GM21528 (cell line): ENCODE data around the gene PARP9.
A peak's percentile ranks its signal among the peaks of the same experiment; 100 is the strongest.
"Not testable (repeated sequence)": the region's sequence is repeated elsewhere in the genome, so short reads cannot be mapped to it uniquely, and the experiment has no call there.

ENCODE experiments used
- ATAC-seq: cut with Tn5 transposase; IDR thresholded peaks from one replicate; pipeline ENCODE4 v1.9.1; 2021; ENCODE audit warnings: mild to moderate bottlenecking, moderate library complexity; ENCODE audit not compliant: unreplicated experiment, low FRiP score

PARP9 gene

DNA sequence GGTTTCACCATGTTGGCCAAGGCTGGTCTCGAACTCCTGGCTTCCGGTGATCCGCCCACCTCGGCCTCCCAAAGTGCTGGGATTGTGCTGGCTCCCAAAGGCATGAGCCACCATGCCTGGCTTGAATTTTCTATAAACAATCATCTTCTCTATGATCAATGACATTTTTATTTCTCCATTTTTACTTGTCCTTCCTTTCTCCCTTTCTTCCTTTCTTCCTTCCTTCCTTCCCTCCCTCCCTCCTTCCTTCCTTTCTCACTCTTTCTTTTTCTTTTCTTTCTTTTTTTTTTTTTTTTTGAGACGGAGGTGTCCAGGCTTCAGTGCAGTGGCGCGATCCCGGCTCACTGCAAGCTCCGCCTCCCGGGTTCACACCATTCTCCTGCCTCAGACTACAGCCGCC lies 40.8 kb downstream of the PARP9 start:
- no peak for ATAC-seq

DNA sequence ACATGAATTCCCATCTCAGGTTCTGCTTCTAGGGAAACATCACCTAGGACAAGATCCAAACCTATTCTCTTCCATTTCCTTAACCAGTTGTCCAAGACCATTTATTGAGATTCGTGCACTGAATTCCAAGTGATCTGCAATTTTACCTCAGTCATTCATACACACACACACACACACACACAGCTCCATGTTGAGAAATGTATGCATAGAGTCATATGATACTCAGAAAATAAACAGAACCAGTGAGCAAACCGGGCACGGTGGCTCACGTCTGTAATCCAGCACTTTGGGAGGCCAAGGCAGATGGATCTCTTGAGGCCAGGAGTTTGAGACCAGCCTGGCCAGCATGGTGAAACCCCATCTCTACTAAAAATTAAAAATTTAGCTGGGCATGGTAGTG lies 43.2 kb downstream of the PARP9 start:
- no peak for ATAC-seq

DNA sequence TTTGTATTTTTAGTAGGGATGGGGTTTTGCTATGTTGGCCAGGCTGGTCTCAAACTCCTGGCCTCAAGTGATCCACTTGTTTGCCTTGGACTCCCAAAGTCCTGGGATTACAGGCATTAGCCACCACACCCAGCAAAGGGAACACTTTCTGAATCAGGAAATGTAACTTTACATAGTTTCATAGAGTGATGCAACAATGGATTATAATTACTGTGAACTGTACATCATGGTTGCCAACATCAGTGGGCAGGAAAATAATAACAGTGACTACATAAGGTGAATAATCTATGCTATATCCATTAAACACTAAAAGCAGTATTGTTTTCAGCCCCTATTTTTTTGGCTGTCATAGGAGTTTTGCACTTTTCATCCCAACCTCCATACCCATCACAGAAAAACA lies 44.4 kb downstream of the PARP9 start:
- no peak for ATAC-seq

DNA sequence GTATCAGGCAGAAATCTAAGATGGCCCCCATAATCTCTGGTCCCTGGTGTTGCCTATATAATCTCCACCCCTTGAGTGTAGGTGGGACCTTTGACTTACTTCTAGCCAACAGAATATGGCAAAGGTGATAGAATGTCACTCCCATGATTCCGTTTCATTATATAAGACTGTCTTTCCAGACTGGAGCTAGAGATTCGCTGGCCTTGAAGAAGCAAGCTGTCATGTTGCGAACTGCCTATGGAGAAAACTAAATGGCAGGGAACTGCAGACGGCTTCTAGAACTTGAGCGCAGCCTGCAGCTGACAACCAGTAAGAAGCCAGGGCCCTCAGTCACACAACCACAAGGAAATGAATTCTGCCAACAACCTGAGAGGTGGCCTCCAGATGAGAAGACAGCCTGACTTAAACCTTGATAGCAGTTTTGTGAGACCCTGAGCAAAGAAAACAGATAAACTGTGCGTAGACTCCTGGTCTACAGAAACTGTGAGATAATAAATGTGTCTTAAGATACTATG lies 47.2 kb downstream of the PARP9 start:
- ATAC-seq: no peak

DNA sequence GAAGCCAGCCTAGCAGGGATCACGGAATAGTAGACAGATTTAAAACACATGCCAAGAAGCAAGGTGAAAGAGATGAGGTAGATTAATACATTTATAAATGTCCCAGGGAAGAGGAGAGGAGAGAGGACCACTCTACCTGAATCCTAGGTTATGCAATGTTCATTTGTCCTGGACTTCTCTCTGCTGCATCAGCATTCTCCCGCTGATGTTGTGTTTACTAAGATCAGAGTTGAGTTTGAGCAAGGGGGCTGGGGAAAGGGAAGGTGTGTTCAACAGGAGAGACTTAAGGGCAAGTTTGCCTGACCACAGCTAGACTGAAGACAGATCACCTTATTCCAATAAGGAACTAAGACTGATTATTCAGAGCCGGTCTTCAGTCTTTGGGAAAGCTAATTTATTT lies 48.2 kb downstream of the PARP9 start:
- ATAC-seq: no peak

DNA sequence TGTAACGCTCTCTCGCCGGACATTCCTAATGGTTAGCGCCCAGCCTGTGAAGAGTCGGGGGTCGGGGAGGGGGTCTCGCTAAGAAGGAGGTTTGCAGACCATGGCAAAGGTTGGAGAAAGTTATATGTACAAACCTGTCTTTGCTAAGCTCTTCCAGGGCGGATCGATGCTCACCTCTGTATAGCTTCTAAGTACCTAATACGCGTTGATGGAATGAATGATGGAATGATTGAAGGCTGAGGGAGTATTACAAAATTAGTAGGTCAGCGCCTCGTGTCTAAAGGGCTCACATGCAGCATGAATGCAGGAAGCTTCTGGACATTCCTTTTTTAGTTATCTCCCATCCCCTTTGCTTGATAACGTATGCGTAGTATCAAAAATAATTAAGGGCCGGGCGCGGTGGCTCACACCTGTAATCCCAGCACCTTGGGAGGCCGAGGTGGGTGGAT lies 49.1 kb downstream of the PARP9 start:
- no peak for ATAC-seq

DNA sequence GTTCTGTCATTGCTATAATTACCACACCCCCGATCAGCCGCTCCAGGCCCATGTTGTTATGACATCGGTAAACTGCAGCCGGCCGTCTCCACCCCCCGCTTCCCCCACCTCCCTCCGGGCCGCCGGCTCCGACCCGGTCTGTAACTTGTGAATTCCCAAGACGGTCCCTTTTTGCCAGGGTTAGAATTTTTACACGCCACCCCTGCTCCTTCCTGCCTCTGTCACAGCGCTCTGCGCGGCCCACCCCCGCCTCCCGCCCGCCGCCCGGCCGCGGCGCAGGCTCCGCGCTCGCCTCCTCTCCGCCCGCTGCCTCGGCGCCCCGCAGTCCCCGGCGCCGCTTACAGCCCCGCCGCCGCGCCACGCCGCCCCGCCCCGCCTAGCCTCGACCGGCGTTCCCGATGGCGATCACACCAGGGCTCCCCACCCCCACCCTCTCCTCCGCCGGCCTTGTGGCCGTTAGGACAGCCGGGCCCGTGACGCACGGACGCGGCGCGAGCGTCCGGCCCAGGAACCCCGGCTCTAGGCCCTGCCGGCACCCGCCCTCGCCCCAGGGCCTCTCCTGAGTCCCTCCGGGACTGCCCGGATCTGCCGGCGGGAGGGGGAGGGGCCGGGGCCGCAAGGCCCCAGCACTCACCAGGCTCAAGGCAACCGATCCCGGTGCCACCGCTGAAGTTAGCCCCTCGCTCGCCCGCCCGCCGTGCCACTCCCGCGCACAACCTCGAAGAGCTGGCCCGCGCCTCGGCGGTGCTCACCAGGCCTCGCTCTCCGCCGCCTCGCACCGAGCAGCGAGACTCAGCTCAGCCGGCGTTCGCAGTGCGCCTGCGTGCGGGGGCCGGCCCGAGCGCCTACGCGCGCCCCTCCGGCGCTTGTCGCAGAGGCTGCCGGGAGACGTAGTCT lies 49.7 kb downstream of the PARP9 start, which contains the start of gene KPNA1:
KPNA1 (minus strand) TSS at position 817 of the 897 bp plus-strand sequence. CDS start 18,374 bp downstream, outside the sequence.
- ATAC-seq: peak; percentile 88

DNA sequence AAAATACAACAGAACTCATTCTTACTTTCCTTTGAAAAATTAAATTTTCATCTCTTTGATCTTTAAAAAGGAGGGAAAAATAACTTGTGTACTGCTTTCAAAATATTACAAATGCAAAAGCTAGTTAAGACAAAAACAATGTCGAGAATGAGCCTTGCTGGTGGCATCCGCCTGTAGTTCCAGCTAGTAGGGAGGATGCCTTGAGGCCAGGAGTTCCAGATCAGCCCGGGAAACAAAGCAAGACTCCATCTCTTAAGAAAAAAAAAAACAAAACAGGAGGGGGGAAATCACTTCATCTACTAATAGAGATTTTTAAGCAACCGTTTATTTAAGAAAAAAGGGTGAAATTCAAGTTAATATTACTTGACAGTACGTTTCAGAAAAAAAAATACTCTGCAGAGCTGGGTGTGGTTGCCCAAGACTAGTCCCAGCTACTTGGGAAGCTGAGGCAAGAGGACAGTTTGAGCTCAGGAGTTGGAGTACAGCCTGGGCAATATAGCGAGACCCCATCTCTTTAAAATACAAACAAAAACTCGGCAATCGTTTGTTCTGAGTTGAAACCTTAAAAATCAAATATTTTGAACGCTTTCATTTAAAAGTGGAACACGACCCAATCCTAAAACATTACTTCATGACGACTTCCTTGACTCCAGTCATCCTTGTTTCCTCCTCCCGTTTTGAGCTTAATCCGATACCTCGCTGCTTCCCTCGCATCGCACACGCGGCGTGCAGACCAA lies 50.5 kb downstream of the PARP9 start:
- ATAC-seq: no peak

DNA sequence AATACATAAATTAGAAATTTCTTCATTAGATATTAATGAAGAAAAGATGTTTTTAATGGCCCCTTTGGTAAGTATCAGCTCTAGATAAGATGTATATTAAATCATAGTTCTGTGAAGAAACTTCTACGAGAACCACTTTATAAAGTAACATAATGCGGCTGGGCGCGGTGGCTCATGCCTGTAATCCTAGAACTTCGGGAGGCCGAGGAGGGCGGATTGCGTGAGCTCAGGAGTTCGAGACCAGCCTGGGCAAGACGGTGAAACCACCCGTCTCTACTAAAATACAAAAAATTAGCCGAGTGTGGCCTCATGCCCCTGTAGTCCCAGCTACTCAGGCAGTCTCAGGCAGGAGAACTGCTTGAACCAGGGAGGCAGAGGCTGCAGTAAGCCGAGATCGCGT lies 51.8 kb downstream of the PARP9 start:
- ATAC-seq: no peak

DNA sequence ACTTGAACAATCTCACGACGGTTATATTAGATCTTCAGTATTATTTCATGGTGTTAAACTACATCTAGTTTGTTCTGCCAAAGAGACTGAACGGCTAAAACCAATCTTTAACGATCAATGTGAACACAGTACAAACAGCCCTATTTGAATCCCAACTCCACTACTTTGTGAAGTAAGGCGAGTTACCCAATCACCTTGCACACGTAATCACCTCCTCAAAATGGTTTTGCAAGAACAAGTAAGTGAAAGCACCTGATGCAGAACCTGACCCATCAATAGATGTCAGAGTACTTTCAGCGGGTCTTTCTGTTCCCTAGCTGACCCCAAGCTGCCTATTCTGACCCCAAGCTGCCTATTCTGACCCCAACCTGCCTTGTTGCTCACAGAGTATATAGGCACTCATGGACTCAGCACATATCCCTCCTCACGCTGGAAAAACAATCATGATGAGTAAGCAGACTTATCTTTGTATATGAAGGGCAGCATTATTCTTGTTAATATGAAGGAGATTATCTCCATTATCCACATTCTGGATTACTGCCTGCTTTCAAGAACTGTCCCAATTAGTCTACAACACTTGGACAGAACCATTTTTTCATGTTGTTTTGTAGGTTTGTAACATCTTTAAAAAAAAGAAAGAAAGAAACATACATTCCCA lies 53.1 kb downstream of the PARP9 start:
- no peak for ATAC-seq

DNA sequence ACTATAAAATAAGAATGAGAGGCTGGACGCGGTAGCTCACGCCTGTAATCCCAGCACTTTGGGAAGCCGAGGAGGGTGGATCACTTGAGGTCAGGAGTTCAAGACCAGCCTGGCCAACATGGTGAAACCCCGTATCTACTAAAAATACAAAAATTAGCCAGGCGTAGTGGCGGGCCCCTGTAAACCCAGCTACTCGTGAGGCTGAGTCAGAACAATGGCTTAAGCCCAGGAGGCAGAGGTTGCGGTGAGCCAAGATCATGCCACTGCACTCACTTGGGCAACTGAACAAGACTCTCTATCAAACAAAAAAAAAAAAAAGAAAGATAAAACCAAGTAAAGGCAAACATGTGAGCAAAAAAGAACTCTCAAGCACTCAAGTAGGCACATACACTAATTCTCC lies 55.2 kb downstream of the PARP9 start:
- not testable (repeated sequence) for ATAC-seq

DNA sequence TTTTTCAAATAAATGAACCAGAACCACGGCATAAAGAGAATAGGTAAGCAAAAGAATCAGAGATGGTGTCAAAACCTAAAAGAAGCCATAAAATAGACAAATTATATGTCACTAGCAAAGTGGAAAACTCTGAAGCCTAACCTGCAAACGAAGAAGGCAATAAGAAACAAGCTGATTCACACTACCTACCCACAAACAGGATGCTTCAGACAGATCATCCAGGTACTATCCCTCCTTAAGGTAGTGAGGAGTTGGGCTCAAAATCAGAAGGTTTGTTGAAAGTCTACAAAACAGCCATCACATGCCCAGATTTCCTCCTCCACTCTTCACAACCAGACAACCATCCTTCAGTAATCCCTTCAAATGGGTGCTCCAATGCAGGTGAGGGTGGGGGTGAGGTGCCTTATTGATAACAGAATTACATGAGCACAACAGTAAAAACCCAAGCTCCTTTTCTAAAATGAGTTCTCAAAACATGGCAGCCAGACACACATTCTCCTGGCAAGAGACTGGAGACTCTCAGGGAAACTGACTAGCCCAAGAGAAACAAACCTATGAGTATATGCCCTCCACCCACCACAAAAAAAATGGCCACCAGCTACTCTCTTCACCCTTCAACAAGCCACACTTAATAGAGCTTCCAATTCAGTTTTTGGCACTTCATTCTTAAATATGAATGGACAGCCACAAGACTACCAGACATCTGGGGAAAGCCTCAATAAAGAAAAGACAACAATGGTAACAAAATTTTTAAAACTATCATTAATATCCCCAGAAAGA lies 55.8 kb downstream of the PARP9 start:
- no peak for ATAC-seq

DNA sequence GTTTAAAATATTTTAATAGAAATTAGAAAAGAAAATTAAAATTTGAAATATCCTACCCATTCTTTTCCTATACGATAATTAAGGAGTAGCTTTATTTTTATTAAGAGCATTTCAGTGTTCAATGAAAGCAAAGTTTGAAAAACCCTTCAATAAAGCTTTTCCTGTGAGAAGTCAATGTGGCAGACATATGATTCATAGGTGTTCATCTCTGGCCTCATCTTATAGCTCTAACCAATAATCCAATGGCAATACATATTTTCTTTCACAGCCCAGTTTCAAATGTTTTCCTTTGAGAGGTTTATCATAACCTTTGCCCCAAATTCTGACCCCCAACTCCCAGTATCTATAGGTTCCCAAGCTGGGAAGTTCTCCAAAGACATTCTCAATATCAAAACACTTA lies 57.6 kb downstream of the PARP9 start:
- no peak for ATAC-seq

DNA sequence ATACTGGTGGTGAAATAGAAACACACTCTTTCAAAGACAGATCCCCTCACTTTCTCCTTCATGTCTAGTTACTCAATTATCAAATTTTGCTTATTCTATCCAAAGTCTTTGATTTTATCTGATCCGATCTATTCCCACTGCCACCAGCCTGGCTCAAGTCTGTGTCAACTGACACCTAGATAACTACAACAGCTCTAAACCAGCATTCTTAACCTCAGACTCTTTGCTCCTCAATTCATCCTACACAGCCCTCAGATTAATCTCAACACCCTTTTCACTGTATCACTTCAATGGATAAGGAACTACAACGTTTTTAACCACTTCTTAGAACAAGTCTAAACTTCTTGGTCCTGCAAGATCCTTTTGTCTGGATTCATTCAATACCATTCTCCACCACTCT lies 58.4 kb downstream of the PARP9 start:
- ATAC-seq: no peak

DNA sequence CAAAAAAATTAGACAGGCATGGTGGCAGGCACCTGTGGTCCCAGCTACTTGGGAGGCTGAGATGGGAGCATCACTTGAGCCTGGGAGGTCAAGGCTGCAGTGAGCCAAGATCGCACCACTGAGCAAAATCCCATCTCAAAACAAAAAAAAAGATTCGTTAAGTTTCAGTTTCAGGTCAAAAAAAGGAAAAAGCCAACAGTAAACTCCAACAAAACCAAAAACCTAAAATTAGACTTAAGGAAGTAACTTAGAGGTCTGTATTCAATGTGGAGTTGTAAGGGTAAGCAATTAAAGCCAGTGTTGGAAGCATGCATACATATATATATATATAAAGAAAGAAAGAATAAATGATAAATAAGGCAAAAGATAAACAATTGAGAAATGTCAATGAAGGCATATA lies 61.2 kb downstream of the PARP9 start:
- no peak for ATAC-seq

DNA sequence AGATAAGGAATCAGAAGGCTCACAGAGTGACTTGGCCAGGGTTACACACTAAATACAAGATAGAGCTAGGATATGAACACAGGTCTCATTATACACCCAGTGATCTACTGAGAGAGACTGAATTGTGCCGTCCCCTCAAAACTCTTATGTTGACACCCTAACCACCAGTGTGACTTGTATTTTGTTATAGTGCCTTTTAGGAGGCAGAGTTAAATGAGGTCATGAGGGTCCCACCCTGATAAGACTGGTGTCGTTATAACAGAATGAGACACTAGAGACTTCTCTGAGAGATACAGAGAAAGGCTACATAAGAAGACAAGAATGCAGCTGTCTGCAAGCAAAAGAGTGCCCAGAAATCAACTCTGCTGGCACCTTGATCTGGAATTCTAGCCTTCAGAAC lies 62.0 kb downstream of the PARP9 start:
- ATAC-seq: no peak

DNA sequence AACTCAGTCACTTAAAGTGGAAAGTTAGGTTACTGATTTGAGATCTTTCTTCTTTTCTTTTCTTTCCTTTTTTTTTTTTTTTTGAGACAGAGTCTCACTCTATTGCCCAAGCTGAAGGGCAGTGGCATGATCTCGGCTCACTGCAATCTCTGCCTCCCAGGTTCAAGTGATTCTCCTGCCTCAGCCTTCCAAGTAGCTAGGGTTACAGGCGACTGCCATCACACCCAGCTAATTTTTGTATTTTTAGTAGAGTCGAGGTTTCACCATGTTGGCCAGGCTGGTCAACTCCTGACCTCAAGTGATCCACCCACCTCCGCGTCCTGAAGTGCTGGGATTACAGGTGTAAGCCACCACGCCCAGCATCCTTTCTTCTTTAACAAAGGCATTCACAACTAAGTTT lies 63.1 kb downstream of the PARP9 start:
- ATAC-seq: not testable (repeated sequence)

DNA sequence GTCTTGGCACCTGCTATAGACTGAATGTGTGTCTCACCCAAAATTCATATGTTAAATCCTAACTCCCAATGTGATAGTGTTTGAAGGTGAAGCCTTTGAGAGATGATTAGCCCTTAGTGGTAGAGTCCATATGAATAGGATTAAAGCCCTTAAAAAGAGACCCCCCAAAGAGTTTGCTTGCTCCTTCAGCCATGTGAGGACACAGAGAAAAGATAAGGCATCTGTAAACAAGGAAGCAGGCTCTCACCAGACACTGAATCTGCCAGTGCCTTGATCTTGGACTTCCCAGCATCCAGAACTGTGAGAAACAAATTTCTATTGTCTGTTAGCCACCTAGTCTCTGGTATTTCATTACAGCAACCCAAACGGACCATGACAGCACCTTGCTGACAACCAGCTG lies 65.9 kb downstream of the PARP9 start:
- ATAC-seq: no peak

DNA sequence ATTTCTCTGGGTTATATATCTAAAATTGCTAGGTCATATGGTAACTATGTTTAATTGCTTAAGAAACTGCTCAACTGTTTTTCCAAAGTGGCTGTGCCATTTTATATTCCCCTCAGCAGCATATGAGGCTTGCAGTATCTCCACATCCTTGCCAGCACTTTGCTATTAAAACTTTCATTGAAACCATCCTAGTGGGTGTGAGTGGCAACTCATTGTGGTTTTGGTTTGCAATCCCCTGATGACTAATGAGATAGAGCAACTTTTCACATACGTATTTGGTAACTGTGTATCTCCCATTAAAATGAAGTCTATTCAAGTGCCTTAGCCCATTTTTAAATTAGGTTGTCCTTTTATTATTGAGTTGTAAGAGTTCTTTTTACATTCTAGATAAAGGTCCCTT lies 66.7 kb downstream of the PARP9 start:
- no peak for ATAC-seq

DNA sequence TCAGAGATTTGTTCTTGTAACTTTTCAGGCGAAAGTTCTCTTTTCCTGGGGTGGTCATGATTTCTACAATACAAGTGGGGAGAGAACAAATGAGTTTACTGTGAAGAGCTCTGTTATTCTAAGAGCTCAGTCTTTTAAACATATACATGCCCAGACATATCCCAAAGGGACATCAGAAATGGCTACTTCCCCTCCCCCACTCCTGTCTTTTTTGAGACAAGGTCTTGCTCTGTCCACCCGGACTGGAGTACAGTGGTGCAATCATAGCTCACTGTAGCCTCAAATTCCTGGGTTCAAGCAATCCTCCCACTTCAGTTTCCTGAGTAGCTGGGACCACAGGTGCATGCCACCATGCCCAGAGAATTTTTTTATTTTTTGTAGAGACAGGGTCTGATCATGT lies 67.6 kb downstream of the PARP9 start:
- ATAC-seq: no peak
